GM21423 (cell line): ENCODE measurements around the gene MSANTD1.

Experiments used
- ATAC-seq: cut with Tn5 transposase; IDR thresholded peaks from one replicate; pipeline ENCODE4 v1.9.1; 2021; ENCODE audit warnings: mild to moderate bottlenecking, moderate library complexity; ENCODE audit not compliant: unreplicated experiment

The MSANTD1 gene

GRCh38 chr4:3246458-3247398 is 2.2 kb upstream of the MSANTD1 start:
- ATAC-seq: no peak

GRCh38 chr4:3247399-3248177 is 1.4 kb upstream of the MSANTD1 start:
- no peak for ATAC-seq

- no peak for ATAC-seq
These were observed 830 bp upstream of the MSANTD1 start for GRCh38 chr4:3248178-3248480.

- ATAC-seq: no peak
These were observed 915 bp downstream of the MSANTD1 start for GRCh38 chr4:3249711-3250437.

GRCh38 chr4:3250438-3250955 is 1.5 kb downstream of the MSANTD1 start:
- no peak for ATAC-seq

GRCh38 chr4:3250956-3251690 is 2.2 kb downstream of the MSANTD1 start:
- ATAC-seq: no peak

- no peak for ATAC-seq
These were observed 2.9 kb downstream of the MSANTD1 start for GRCh38 chr4:3251691-3252479.

- no peak for ATAC-seq
These were observed 3.5 kb downstream of the MSANTD1 start for GRCh38 chr4:3252480-3252828.

- no peak for ATAC-seq
These were observed 4.1 kb downstream of the MSANTD1 start for GRCh38 chr4:3252831-3253641.

GRCh38 chr4:3253808-3254207 is 4.8 kb downstream of the MSANTD1 start:
- no peak for ATAC-seq

- ATAC-seq: no peak
These were observed 5.6 kb downstream of the MSANTD1 start for GRCh38 chr4:3254302-3255131.

GRCh38 chr4:3255611-3256186 is 6.7 kb downstream of the MSANTD1 start:
- no peak for ATAC-seq

- ATAC-seq: no peak
These were observed 7.5 kb downstream of the MSANTD1 start for GRCh38 chr4:3256230-3257102.

- no peak for ATAC-seq
These were observed 8.2 kb downstream of the MSANTD1 start for GRCh38 chr4:3257103-3257555.

GRCh38 chr4:3257556-3258482 is 8.9 kb downstream of the MSANTD1 start:
- ATAC-seq: no peak
